Islet precursor cell (in vitro differentiated cells): ENCODE data around the gene LARGE1.

ENCODE experiments used
- DNase-seq: peaks from one replicate; pipeline ENCODE4 v3.0.0-alpha.2; 2018

Gene LARGE1

DNA sequence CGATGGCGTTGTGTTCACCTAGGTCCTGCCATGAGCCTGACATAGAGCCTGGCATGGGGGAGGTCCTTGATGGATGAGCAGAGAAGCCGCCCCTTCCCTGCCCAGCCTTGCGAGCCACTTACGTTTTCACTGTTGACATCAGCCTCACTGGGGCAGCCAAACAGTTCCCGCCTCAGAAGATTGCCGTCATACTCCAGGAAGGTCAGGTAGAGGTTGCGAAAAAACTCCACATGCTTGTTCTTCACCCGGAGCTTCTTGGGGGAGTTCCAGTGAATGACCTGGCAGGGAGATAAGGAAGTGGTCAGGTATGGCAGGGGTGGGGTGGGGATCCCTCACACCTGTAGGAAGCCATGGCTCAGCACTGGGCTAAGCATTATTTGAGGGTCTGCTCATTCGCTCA, 582.8 kb downstream of the LARGE1 start:
- no peak for DNase-seq

DNA sequence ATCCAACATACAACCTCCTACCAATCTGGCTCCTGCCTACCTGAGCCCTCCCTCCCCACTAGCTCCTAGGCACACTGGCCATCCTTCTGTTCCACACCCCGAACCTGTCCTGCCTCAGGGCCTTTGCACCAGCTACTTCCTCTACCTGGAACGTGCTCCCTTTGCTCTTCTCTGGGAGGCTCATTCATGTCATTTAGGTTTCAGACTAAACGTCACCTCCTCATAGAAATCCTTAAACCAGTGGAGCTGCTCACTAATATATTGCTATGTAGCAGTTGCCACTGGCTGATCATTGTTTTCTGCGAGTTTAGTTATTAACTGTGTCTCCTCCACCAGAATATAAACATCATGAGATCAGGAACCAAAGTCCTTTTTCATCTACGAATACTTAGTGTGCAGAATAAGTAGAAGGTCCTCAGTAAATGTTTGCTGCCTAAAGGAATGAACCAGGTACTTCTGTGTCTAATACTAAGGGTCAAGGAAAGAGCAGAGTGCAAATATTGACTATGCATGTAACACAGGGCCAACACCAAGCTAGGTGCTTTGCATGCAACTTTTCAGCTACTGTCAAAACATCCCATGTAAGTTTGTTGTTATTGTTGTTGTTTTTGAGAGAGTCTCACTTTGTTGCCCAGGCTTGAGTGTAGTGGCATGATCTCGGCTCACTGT, 584.5 kb downstream of the LARGE1 start:
- DNase-seq: no peak

DNA sequence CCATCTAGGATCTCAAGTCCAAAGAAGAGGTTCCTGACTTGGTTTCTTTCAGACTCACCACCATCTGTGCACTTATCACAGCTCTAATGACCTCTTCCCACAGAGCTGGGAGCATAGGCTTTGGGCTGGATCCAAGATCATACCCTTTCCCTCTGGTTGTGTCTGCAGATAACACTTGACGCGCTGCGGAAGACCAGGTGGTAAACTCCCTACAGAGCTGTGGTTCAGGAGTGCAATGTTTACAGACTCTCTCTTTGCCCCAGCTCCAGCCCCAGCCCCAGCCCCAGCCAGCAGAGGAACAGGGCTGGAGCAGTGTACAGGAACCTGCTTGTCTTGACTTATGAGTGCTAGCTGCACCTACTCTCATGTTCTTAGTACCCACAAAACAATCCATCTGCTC, 587.7 kb downstream of the LARGE1 start:
- no peak for DNase-seq

DNA sequence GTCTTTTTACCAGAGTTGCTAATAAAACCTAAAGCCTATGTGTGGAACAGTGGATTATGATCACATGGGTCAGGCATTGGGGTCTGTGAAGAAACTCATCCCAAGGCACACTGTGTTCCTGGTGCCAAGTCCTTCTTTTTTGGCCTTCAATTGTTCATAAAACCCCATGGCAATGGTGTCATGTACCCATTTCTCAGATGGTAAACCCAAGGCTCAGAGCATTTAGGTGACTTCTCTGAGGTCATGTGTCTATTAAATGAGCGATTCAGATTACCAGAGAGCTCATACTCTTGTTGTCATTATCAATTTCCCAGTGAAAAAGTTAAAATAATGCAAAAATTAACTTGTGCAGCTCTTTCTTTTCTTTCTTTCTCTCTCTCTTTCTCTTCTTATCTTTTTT, 589.3 kb downstream of the LARGE1 start:
- no peak for DNase-seq

DNA sequence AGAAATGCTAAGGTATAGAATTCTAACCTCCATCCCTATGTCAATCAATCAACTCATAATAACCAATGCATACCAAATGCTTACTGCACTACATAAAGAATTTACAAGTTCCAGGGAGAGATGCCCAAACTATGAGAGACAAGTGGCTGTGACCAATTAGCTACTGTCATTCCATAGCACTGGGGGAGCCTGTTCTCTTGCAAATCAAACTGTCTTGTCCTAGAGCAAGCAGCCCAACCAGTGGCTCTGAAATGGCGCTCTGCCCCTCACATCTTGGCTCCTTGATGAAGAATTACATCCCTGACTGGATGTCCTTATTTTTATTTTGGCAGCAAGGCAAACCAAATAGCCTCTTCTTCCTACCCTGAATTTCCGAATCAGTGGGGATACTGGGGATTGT, 589.7 kb downstream of the LARGE1 start:
- DNase-seq: no peak

DNA sequence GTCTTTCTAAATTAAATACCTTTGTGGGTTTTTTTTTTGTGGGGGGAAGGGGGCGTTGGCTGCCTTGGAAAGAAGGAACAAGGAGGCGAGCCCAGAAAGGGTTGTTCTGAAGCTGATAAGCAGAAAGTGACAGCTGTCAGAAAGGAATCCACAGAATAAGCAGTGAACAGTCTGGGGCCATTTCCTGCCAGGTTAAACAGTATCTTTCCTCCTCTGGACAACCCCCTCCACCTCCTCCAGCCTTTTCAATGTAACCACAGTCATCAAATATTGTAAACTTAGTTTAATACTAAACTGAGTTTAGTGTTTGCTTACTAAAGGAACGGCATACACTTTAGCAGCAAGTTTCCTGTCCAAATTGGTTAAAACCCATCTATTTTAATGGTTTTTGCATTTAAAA, 590.9 kb downstream of the LARGE1 start:
- DNase-seq: no peak

DNA sequence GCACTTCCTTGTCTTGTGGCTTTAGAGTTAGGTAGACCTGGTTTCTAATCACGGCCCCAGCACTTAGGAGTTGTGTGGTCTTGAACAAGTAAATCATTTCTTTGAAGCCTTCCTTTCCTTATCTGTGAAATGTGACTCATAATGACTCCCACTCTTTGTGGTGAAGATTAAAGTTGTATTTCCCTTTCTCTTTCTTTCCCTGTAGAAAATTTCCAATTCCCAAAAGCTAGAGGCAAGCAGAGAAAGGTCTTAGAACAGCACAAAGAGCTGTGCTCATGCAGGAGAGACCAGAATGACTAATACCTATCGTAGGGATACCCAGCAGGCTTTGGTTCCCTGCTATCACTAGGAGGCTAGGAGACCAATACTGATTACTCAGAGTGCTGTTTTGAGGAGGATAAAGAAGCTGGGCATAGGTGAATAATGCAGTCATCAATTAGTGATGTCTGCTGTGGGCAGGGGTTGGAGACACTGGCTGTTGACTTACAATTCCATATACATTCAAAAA, 591.4 kb downstream of the LARGE1 start:
- peak; percentile 79 for DNase-seq

DNA sequence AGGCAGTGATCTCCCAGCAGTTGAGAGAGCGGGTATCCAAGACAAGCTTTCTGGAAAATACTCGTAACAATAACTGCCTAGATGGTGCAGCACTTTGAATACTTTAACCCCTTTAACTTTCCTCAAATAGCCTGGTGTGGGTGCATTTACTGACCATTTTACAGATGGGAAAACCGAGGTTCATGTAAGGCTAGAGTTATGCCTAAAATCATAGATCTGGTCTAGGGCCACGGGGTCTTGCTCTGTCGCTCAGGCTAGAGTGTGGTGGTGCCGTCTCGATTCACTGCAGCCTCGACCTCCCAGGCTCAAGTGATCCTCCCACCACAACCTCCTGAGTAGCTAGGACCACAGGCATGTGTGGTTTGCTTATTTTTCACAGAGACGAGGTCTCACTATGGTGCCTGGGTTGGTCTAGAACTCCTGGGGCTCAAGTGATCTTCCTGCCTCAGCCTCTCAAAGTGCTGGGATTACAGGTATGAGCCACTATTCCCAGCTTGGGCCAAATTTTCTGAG, 592.9 kb downstream of the LARGE1 start:
- no peak for DNase-seq

DNA sequence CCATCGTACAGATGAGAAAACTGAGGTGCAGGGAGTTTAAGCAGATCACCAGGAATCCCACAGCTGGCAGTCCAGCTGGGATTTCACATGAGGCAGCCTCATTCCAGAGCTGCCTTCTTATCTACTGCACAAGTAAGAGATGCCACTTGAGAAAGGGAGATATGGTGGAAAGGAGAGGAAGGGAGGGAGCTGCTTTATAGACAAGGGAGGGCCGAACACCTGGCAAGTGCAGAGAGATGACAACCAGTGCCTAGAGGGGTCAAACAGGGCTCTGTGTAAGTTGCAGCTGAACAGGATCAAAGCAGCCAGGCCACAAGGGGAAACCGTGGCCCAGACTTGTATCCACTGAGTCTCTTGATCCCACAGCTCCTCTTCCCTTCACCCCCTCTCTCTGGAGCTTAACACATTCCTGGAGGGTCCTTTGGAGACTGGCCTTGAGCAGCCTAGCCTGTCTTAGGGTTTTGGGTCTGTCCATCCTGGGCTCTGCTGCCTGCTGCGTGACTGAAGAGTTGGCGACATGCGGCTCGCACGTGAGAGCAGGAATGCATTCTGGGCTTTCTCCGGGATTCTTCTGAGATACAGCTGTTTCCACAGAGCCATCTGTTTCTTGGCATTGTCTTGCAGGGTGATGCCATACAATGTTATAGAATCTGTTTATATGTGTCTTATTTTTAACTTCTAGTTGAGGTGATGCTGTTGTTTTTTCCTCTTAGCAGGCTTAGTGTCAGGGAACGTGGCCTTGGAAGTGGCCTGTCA, 593.6 kb downstream of the LARGE1 start:
- DNase-seq: no peak

DNA sequence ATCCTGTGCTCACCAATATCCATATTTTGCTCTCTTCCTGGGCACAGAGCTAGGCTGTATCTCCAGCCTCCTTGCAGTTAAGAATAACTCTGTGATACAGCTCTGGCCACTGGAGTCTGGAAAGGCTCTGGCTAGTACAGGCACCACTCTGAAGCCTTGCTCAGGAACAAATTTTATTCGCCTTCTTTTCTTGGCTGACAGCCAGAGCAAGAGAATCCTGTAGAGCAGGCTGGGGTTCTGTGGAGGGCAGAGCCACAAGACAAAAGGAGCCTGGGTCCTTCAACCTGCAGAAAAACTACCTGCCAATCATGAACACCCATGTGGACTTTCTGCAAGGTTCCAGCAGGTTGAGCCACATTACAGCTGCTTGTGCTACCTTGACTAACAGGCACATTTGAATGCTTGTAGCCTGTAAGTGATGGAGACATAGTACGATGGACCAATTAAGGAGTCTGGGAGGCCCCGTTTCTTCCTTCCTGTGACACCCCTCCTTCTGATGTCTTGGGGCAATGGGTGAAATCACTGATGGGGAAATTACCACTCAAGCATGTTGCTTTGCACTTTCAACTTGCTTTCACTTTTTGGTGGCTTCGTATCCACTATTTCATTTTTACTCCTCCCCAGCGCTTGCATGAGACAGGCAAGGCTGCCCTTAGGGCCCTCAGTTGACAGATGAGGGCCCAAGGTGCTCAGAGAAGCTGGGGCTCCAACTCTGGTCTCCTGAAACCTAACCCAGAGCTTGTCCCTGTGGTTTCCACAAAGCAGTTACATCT, 594.9 kb downstream of the LARGE1 start:
- no peak for DNase-seq

DNA sequence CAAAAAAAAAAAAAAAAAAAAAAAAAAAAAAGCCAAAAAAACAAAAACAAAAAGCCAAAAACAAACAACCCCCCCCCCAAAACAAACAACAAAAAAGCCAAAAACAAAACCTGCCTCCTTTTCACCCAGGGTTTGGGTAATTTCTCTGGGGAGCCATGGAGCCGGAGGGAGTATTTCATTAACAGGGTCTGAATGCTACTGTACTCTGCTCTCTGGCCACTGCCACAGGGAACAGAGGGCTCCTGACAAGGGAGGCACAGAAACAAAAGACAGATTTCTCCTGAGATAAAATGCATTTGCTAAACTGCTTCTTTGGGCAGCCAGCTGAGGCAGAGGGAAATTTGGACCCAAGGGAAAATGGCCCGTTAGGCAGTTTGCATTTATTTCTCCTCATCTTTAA, 596.0 kb downstream of the LARGE1 start:
- DNase-seq: no peak

DNA sequence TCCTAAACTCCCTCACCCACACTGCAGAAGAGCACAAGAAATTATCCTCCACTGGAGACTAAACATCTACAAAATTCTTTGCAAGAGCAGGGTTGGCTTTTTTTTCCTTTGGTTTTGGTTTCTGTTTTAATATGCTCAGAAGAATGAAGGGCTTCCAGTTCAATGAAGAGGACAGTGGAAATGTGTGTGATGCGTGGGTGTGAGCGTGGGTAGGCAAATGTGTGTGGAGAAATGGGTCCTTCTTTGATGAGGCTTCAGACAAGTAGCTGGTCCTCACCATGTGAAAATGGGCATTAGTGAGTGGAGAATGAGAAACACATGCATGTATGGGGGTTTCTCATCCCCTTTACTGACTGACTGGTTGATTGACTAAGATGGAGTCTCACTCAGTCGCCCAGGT, 598.8 kb downstream of the LARGE1 start:
- DNase-seq: no peak

DNA sequence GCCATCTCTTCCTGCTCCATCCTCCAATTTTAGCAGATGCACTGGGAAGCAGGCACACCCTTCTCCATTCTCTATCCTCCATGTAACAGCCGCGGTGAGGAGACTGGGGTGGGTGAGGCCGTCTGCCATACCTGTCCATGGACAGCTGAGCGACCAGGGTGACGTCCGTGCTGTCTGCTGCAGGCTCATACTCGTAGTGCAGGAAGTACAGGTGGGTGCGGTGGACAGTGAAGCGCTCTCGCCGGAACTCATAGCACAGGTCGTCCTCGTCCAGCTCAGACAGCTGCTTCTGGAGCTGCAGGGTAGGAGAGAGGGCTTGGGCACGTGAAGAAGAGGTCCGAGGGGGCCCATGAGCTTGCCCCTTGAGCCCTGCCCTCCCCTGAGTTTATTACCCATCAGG, 604.3 kb downstream of the LARGE1 start:
- DNase-seq: no peak

DNA sequence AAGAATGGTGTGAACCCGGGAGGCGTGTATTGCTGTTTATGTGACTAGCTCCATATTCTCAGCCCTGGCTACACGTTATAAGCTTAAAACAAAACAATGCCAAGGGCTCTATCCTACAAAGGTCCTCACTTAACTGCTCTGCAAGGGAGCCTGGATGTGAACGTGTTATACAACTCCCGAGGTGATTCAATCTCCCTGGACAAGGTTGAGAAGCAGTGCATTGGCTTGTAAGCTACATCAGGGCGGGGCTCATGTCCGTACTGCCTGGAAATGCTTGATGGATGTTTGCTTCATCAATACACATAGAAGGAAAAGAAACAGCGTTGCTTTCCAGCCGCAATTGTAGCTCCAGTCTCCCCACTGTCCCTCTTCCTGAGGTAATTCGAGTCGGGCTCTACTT, 605.2 kb downstream of the LARGE1 start:
- no peak for DNase-seq

DNA sequence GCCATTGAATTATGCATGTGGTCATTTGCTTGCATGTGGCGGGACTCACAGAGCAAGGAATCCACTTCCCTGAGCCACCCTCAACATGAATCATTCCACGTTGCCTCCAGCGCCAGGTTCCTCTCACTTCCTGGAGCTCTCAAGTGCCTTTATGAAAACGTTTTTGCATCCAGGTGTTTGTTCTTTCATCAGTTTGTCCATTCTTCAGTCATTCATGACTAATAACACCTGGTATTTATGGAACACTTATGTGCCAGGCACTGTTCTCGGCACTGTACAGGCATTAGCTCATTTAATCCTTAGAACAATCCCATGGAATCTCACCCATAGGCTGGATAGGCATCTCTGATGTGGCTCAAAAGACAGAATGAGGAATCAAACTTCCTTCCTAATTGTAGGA, 606.0 kb downstream of the LARGE1 start:
- no peak for DNase-seq

DNA sequence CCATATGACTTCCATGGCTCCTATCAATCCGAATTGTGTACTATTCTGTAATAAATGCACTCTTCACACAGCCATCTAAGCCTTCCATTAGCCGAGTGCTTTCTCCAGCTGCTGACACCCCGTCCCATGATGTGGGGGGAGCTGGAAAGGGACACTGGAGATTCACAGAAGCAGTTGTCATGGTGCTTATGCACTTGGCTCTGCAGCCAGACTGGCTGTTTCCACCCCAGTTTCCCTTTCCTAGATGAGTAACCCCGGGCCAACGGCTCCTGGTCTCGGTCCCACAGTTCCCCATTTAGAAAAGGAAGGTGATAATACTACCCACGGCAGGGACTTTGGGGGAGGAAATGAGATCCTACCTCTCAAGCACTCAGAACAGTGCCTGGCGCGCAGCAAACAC, 617.2 kb downstream of the LARGE1 start:
- no peak for DNase-seq

DNA sequence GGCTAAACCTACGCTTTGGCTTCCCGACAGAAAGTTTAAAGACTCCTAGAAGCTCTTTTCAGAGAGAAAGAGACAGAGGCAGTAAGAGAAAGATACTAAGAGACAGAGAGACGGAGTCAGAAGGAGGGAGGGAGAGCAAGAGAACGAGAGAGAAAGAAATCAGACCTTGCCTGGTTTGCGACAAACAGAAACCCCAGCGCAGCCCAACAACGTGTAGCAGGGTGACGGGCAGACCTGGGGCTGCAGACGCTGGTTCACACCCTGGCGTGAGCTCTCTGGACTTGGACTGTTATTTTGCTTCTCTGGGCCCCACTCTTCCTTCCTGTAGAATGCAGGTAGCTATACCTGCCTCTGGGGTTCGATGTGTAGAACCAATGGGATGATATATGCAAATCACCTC, 617.7 kb downstream of the LARGE1 start:
- DNase-seq: no peak

DNA sequence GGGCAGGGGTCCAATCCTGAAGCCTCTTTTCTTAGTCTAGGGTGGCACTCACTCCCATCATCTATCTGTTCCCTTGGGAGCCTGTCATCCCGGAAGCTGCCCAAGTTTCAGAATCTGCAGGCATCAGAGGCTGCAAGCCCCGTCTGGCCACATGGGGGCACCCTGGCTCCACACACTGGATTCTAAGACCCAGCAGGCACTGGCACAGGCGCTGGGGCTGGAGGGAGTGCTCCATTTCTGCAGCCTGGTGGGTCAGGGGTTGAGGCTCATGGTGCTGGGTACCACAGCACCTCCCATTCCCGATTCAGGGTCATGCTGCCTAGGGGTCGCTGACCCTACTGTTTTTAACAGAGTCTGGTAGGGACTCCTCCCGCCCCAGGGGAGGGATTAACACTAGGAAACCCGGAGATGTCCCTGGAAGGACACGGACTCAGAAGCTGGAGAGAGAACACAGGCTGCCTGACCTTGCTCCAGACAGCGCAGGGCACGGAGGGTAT, 618.2 kb downstream of the LARGE1 start:
- DNase-seq: peak; percentile 91

DNA sequence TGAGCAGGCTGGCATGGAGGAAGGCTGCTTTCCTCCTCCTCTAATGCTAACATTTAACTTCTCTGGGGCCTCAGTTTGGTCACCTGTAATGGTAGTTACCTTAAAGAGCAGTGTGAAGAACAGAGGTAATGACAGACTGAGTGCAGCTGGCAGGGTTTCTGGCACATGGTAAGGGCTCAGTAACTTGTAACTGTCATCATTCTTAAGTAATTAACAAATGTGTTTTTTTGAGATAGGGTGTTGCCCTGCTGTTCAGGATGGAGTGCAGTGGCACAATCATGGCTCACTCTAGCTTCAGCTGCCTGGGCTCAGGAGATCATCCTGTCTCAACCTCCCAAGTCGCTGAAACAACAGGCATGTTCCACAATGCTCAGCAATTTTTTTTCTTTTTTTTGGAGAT, 620.1 kb downstream of the LARGE1 start:
- DNase-seq: no peak

DNA sequence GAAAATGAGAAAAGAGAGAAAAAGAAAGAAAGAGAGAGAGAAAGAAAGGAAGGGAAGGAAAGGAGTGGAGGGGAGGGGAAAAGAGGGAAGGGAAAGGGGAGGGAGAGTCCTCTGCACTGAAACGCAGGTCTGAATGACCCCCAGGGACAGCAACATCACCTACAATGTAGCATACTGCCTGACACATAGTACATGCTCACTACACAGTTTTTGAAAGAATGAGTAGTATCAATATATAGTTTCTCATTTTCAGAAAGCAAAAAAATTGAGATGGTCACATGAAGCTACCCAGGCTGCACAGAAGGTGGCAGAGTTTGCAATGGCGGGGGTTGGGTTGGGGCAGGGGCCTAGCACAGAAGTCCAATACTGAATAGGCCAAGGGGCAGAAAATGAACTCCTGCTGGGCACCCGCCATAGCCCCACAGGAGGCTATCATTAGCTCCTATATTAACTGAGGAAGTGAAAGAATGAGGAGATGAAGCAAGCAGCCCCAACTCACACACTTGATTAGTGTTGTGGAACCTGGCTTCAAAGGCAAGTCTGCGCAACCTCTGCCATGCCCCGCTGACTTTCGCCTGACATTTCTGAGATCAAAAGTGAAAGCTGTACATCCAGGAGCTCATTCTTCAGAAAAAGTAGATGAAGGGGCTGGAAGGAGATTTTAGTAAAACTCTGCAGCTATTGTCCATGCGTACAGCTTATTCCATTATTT, 620.9 kb downstream of the LARGE1 start:
- no peak for DNase-seq

DNA sequence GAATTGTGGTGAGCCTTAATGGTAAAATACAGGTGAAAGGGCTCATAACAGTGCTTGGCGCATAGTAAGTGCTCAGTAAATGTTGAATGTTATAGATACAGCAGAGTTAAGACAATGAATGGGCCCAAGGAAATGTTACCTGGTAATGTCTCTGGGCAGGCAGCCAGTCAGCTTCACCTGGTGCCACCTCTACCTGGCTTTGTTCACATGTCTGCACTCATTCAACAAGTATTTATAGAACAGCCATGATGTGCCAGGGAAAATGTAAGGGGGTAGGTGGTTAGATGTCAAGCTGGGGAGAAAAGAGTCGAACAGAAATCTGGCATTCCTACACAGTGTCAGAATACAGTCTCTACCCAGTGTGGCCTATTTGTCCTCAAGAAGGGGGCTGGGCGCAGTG, 623.3 kb downstream of the LARGE1 start:
- no peak for DNase-seq

DNA sequence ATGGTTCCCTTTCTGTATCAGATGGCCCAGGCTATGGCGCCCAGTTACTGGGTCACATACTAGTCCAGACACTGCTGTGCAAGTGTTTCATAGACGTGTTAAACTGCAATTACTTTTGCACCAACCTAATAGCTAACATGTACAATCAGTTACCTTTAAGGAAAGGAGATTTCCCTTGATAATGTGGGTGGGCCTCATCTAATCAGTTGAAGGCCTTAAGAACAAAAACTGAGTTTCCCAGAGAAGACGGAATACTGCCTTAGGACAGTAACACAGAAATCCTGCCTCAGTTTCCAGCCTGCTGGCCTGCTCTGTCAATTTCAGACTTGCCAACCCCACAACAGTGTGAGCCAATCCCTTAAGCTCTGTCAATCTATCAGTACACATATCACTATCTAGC, 632.2 kb downstream of the LARGE1 start:
- DNase-seq: no peak

DNA sequence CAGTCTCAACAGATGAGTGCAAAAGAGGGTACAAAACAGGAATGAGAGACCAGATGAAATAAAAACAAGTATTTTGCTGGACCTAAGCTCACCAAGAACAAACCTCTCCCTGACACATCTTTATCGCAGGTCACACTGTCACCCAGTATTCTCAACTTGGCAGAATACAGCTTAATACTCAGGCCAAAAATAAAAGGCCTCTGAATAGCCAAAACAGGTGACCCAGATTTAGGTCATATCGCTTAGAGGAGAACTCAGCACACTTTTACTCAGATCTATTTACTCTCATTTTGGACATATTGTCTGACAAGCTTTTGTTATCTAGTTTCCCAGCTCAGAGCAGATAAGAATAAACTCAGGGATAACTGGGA, 645.2 kb downstream of the LARGE1 start:
- DNase-seq: no peak
